NCI-H187 (cell line): Measurements from ENCODE around the gene MICAL3.
"Not testable (repeated sequence)": the region's sequence is repeated elsewhere in the genome, so short reads cannot be mapped to it uniquely, and the experiment has no call there.

Source experiments
- DNase-seq, 2 experiments: peaks; one replicate each; lab custom pipeline; 2025; lab: John Stamatoyannopoulos, UW

The MICAL3 gene

DNA sequence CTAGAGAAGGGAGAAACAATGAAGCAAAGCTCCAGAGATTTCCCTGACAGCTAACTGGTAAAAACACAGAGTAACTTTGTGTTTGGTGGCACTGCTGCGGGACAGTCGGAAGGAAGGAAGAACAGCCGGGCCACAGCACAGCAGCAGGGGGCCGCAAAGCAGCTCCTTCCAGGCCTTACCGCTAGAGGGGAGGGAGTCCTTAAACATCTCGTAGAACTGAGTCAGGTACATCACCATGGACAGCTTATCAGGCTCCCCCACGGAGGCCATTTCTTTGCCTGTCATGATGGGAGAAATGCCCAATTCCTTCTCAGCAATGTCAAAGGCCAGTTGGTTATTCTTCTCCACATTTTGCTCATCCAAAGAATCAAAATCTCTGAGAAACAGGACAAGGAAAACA, 135.5 kb downstream of the MICAL3 start:
- DNase-seq = no peak

DNA sequence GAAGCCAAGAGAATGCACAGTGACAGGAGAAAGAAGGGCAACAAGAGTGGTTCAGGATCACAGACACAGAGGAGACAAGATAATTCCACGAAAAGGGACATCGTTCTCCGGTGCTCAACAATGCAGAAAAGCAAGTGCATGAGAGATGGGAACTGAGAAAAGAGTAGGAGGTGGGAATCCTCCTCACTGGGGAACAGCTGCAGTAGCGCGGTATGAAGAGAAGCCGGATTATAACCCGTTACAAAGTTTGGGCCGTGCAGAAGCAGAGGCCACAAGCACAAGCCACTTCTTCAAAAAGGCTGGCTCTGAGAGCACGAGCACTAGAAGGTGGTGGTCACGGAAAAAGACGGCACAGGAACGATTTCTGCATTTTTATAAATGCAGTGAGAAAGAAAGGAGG, 135.9 kb downstream of the MICAL3 start:
- DNase-seq = no peak

GRCh38 chr22:17884893-17885292, 139.5 kb downstream of the MICAL3 start:
- no peak for DNase-seq

GRCh38 chr22:17884084-17884483, 140.3 kb downstream of the MICAL3 start:
- no peak for DNase-seq

GRCh38 chr22:17883356-17883755, 141.0 kb downstream of the MICAL3 start:
- no peak for DNase-seq

DNA sequence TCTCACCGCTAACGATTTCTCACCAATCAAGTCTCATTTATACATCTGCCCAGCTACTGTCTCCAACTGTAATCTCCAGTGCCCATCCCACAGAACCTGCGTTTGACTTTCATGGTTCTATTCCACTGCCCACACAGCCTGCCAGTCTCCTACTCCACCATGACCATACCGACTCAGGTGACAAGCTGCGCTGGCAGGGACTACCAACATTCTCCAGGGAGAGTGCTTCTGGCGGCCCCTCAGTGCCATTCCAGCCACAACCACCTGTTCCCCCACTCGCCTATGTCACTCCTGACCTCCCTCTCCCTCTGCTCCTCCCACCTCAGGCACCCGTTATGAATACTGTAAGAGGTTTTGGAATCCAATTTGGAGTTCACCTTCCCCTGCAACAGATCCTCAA, 141.6 kb downstream of the MICAL3 start:
- no peak for DNase-seq

DNA sequence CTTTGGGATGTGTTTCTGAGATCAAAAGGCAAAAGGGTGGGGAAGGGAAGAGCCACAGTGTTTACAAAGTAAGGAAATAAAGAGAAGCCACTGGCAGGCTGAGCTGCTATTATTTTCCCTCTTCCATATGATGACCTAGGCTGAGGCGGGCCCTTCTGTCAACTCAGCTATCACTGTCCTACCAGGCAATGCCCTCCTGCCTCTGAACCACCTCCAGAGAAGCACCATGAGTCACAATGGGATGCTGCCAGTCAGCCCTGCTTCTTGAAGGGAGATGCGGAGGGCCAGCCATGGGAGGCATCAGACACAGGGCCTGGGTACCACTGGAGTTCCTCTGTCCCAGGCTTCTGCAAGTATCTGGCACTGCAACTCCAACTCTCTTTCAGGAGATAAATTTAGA, 142.2 kb downstream of the MICAL3 start:
- no peak for DNase-seq

- DNase-seq = no peak
These were observed 143.0 kb downstream of the MICAL3 start for GRCh38 chr22:17881366-17881765.

- no peak for DNase-seq
These were observed 143.9 kb downstream of the MICAL3 start for GRCh38 chr22:17880468-17880867.

GRCh38 chr22:17880020-17880419, 144.3 kb downstream of the MICAL3 start:
- no peak for DNase-seq

DNA sequence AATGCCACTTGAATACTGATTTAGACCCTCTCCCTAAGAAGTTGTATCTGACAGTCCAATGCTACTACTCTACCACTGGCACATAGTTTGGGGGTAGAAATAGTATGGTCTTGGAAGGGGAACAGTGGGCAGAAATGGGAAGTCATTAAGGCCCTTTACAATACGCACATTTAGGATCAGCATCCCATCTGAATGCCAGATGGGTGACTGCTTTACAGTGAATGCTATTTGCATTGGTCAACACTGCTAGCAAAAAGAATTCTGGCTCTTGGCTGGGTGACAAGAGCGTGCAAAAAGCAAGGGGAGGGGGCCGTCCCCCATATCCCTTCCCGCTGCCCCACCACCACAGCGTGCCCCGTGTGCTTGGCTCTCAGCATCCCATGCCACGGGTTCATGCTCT, 145.4 kb downstream of the MICAL3 start:
- no peak for DNase-seq

GRCh38 chr22:17878186-17878694, 146.1 kb downstream of the MICAL3 start:
- no peak for DNase-seq

- not testable (repeated sequence) for DNase-seq
These were observed 147.2 kb downstream of the MICAL3 start for GRCh38 chr22:17876878-17877855.

- no peak for DNase-seq
These were observed 148.0 kb downstream of the MICAL3 start for GRCh38 chr22:17876306-17876831.

DNA sequence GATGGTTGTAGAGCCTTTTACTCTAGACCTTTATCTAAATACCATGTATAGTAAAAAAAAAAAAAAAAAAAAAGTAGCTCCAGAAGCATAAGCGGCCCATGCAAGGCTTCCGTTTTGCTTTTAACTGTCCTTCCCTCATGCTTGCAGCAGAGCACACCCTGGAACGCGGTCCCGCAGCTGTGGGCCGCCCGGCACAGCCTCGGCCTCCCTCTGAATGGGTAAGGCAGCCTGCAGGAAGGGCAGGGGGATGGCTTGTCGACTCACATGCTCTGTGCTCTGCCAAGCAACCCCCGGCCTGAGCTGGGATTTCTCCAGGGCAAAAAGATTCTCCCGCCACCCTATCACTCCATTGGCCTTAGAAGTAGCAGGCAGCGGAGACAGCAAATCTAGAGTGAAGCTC, 148.7 kb downstream of the MICAL3 start:
- no peak for DNase-seq

GRCh38 chr22:17875156-17875555, 149.2 kb downstream of the MICAL3 start:
- no peak for DNase-seq

GRCh38 chr22:17874231-17874905, 150.0 kb downstream of the MICAL3 start:
- no peak for DNase-seq

DNA sequence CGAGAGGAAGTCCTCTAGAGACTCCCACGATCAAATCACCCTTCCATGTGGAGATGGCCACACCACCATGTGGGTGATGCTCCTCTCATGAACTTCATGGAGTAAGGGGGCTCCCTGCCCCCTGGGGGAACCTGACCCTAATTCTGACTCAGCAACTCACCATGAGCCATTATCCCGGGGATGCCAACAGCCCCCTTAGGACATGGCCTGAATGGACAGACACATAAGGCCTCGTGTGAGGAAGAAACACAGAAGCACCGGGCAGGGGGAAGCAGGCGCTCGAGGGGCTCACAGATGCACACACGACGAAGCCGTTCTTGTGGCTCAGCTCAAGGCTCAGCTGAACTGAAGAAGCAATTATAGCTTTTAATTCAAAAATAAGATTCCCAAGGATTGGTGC, 150.6 kb downstream of the MICAL3 start:
- DNase-seq = no peak

DNA sequence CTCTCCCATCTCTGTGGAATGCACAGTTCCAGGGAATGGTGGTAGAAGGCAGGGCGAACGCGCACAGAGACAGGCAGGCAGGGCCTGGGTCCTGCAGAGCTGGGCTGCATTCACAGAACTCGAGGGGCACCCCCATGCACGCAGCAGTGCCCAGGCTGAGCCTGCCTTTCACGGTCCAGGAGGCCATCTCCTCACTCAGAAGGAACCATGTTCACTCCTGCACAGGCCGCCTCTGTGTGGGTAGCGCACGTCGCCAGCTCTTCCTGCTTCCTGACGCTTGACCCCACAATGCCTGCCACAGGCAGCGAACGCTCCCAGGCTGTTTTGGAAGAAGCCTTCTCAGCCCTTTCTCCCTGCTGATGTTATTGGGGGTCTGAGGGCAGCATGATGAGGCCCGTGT, 151.2 kb downstream of the MICAL3 start:
- no peak for DNase-seq

GRCh38 chr22:17872471-17872870, 151.9 kb downstream of the MICAL3 start:
- no peak for DNase-seq

- no peak for DNase-seq
These were observed 152.5 kb downstream of the MICAL3 start for GRCh38 chr22:17871726-17872458.

GRCh38 chr22:17870407-17870806, 154.0 kb downstream of the MICAL3 start:
- DNase-seq = peak in 1 of 2 experiments; percentile 18
